Esophagus muscularis mucosa (tissue), 4 donors: ENCODE measurements around the gene RAD51B. TPM values are rescaled to one million over a fixed set of nuclear protein-coding genes. Genes with fewer than 3 reads are reported as not detected.
A peak's percentile ranks its signal among the peaks of the same experiment; 100 is the strongest.
"Not testable (repeated sequence)": the region's sequence is repeated elsewhere in the genome, so short reads cannot be mapped to it uniquely, and the experiment has no call there.

Experiments used
- DNase-seq: peaks from one replicate; pipeline ENCODE4 v3.0.0-alpha.2; 2017; ENCODE audit errors: extremely low spot score
- H3K27ac ChIP-seq, 4 donors: fragments of 200-600 bp; sonication (generic); replicated peaks in 1 of 4; 1 replicate in 3 of 4; 2 replicates in 1 of 4; pipeline ENCODE4 v1.5.1; 2016 to 2019; ENCODE audit warnings: mild to moderate bottlenecking in 1 of 4
- H3K27me3 ChIP-seq, 4 donors: fragments of 200-600 bp; sonication (generic); one replicate each; pipeline versions ENCODE4 v1.5.1 to v1.6.0; 2016 to 2019
- H3K36me3 ChIP-seq, 4 donors: fragments of 200-600 bp; sonication (generic); one replicate each; pipeline ENCODE4 v1.5.1; 2016 to 2019
- H3K4me1 ChIP-seq, 4 donors: fragments of 200-600 bp; sonication (generic); one replicate each; pipeline ENCODE4 v1.5.1; 2016 to 2019
- H3K4me3 ChIP-seq, 4 donors: fragments of 200-600 bp; sonication (generic); 1 replicate in 2 of 4; 2 replicates in 2 of 4; pipeline ENCODE4 v1.5.1; 2016 to 2019; ENCODE audit warnings: mild to moderate bottlenecking in 4 of 4, moderate library complexity in 1 of 4
- H3K9me3 ChIP-seq, 4 donors: fragments of 200-600 bp; sonication (generic); 1 replicate in 3 of 4; 2 replicates in 1 of 4; pipeline ENCODE4 v1.5.1; 2016 to 2019
- CTCF ChIP-seq, 3 experiments: fragments of 200-600 bp in 2 of 3; fragments of 450-650 bp in 1 of 3; sonication (generic) in 2 of 3; IDR thresholded peaks; one replicate each; pipeline ENCODE4 v1.5.1; 2017 to 2019; ENCODE audit warnings: antibody characterized with exemption in 3 of 3, mild to moderate bottlenecking in 2 of 3, moderate library complexity in 1 of 3
- EP300 ChIP-seq: sonication (generic); formaldehyde crosslinking; IDR thresholded peaks from one replicate; pipeline ENCODE4 v1.6.1; 2017; ENCODE audit warnings: antibody characterized with exemption
- POLR2A ChIP-seq: fragments of 450-650 bp; IDR thresholded peaks from one replicate; pipeline ENCODE4 v1.6.1; 2017; ENCODE audit warnings: antibody characterized with exemption, moderate library complexity, mild to moderate bottlenecking, low read depth
- POLR2AphosphoS5 ChIP-seq, 2 donors: sonication (generic); formaldehyde crosslinking; IDR thresholded peaks; one replicate each; pipeline ENCODE4 v1.6.1; 2017; ENCODE audit warnings: antibody characterized with exemption in 2 of 2
- WGBS: methylation state at CpG from one replicate; pipeline ENCODE4 v1.1.5; 2018; 5-methylcytosine and 5-hydroxymethylcytosine counted together
- intact Hi-C: fragments of 100-400 bp; cut with DNase I; formaldehyde crosslinking; loops from one replicate; pipeline ENCODE4 v1.15.1; 2023
- total RNA-seq, 4 donors: library from RNA; depleted of rRNA; stranded (reverse); fragments of >200 nt; gene quantifications; one replicate each; pipeline versions ENCODE4 v1.1.0 to v1.2.1, GENCODE V29; 2016

Gene RAD51B
- total RNA-seq, 4 donors from 2014 or later: 2.8 to 11.1 (median 5.1) TPM

- peaks cover 9 to 33% (median 27%) of the 10 kb centered on the region in 4 donors for H3K4me1 ChIP-seq
- H3K36me3 ChIP-seq: no peaks in the 10 kb centered on the region
- no peak overlapping the region for H3K4me3 ChIP-seq
- intact Hi-C loops: no loop called here
- no peak for TF ChIP-seq EP300
- no peak for TF ChIP-seq POLR2AphosphoS5 (IDR thresholded peaks at IDR 0.05)
- TF ChIP-seq POLR2A: no peak
- TF ChIP-seq CTCF (IDR thresholded peaks at IDR 0.05): no peak
- no peak for DNase-seq
- H3K27ac ChIP-seq: no peak overlapping the region
- no peaks in the 10 kb centered on the region for H3K27me3 ChIP-seq
- no peaks in the 10 kb centered on the region for H3K9me3 ChIP-seq
Measured at GRCh38 chr14:68284333-68284732, 464.8 kb downstream of the RAD51B start.

- TF ChIP-seq POLR2A: no peak
- no peak for TF ChIP-seq EP300
- no peak for TF ChIP-seq CTCF (IDR thresholded peaks at IDR 0.05)
- no peak for TF ChIP-seq POLR2AphosphoS5 (IDR thresholded peaks at IDR 0.05)
- Histone ChIP-seq H3K27me3 (no peaks in the 10 kb centered on the region), H3K36me3 (no peaks in the 10 kb centered on the region), H3K4me3 (no peak overlapping the region), H3K9me3 (no peaks in the 10 kb centered on the region), H3K27ac (peak overlapping the region; percentile 9 to 65 (median 36)), H3K4me1 (peaks cover 9 to 33% (median 27%) of the 10 kb centered on the region in 4 donors)
- 87% methylated on average over 6 of the region's 6 CpGs for WGBS
- intact Hi-C loops: no loop called here
- no peak for DNase-seq
Measured at GRCh38 chr14:68284834-68285233, 465.3 kb downstream of the RAD51B start.

- no peak for DNase-seq
- TF ChIP-seq POLR2AphosphoS5 (IDR thresholded peaks at IDR 0.05) (no peak), CTCF (IDR thresholded peaks at IDR 0.05) (no peak), POLR2A (no peak), EP300 (no peak)
- Histone ChIP-seq H3K27me3 (no peaks in the 10 kb centered on the region), H3K9me3 (no peaks in the 10 kb centered on the region), H3K36me3 (no peaks in the 10 kb centered on the region), H3K4me1 (peaks cover 9 to 33% (median 27%) of the 10 kb centered on the region in 4 donors), H3K27ac (peak overlapping the region in 3 of 4 donors; percentile 9 to 65 (median 56)), H3K4me3 (no peak overlapping the region)
- intact Hi-C loops: no loop called here
- 81% methylated on average over 11 of the region's 11 CpGs for WGBS
Measured at GRCh38 chr14:68285421-68286179, 466.0 kb downstream of the RAD51B start.

- no peaks in the 10 kb centered on the region for H3K9me3 ChIP-seq
- intact Hi-C loops: no loop called here
Measured at GRCh38 chr14:68286667-68287066, 467.1 kb downstream of the RAD51B start.

GRCh38 chr14:68289452-68289851 lies 469.9 kb downstream of the RAD51B start:
- intact Hi-C loops, H3K36me3 ChIP-seq, H3K27ac ChIP-seq, H3K4me3 ChIP-seq, H3K9me3 ChIP-seq, H3K27me3 ChIP-seq, DNase-seq: not testable (repeated sequence)
- WGBS: 89% methylated on average over 3 of the region's 3 CpGs
- H3K4me1 ChIP-seq: peaks cover 0 to 29% (median 17%) of the 10 kb centered on the region in 4 donors

More at GRCh38 chr14:68286667-68287066, 467.1 kb downstream of the RAD51B start:
- Histone ChIP-seq H3K36me3 (no peaks in the 10 kb centered on the region), H3K27me3 (no peaks in the 10 kb centered on the region), H3K4me3 (no peak overlapping the region), H3K4me1 (peaks cover 9 to 33% (median 27%) of the 10 kb centered on the region in 4 donors), H3K27ac (no peak overlapping the region)
- no peak for DNase-seq
- TF ChIP-seq EP300: no peak
- TF ChIP-seq POLR2A: no peak
- no peak for TF ChIP-seq POLR2AphosphoS5 (IDR thresholded peaks at IDR 0.05)
- no peak for TF ChIP-seq CTCF (IDR thresholded peaks at IDR 0.05)
